ENCODE results near the gene NFASC. TPM values are rescaled to one million over a fixed set of nuclear protein-coding genes. Genes with fewer than 3 reads are reported as not detected.
A peak's percentile ranks its signal among the peaks of the same experiment; 100 is the strongest.

The NFASC gene
- total and polyA plus RNA-seq, 7 donors, result 0.46 to 105 (median 17.6) TPM

- WGBS, 2 donors, result 85 to 92% methylated on average over 8 of the region's 8 CpGs
- TF ChIP-seq POLR2AphosphoS5 (IDR thresholded peaks at IDR 0.05), result no peak
- no peak for TF ChIP-seq CTCF (IDR thresholded peaks at IDR 0.05)
- intact Hi-C loops (cut with DNase I), result no loop called here
- no peaks in the 10 kb centered on the region for H3K27me3 ChIP-seq
- no peak for DNase-seq
- H3K4me1 ChIP-seq, result peaks cover 0 to 9% (median 4%) of the 10 kb centered on the region in 4 donors
- no peak overlapping the region for H3K4me3 ChIP-seq
- H3K27ac ChIP-seq, result no peak overlapping the region
- peaks cover 0 to 10% (median 0%) of the 10 kb centered on the region in 4 donors for H3K36me3 ChIP-seq
- no peaks in the 10 kb centered on the region for H3K9me3 ChIP-seq
Observed at GRCh38 chr1:205008896-205009295, 138.2 kb downstream of the NFASC start.

GRCh38 chr1:205009670-205010069 lies 139.0 kb downstream of the NFASC start:
- H3K4me1 ChIP-seq, result peaks cover 0 to 14% (median 8%) of the 10 kb centered on the region in 4 donors
- peaks cover 0 to 8% (median 0%) of the 10 kb centered on the region in 4 donors for H3K36me3 ChIP-seq
- H3K4me3 ChIP-seq, result no peak overlapping the region
- H3K9me3 ChIP-seq, result no peaks in the 10 kb centered on the region
- WGBS, 2 donors, result 91 to 92% methylated on average over 12 of the region's 12 CpGs
- DNase-seq, result no peak
- no peak overlapping the region for H3K27ac ChIP-seq
- intact Hi-C loops (cut with DNase I), result no loop called here
- TF ChIP-seq EP300 (IDR thresholded peaks at IDR 0.05) (no peak), CTCF (IDR thresholded peaks at IDR 0.05) (no peak), POLR2A (IDR thresholded peaks at IDR 0.05) (no peak), POLR2AphosphoS5 (IDR thresholded peaks at IDR 0.05) (no peak)
- H3K27me3 ChIP-seq, result no peaks in the 10 kb centered on the region

- Histone ChIP-seq H3K9me3 (no peaks in the 10 kb centered on the region), H3K36me3 (peaks cover 0 to 5% (median 0%) of the 10 kb centered on the region in 4 donors), H3K4me1 (peaks cover 0 to 14% (median 8%) of the 10 kb centered on the region in 4 donors), H3K27ac (no peak overlapping the region), H3K4me3 (no peak overlapping the region), H3K27me3 (no peaks in the 10 kb centered on the region)
- intact Hi-C loops (cut with DNase I), result no loop called here
- 82 to 85% methylated on average over 13 of the region's 13 CpGs for WGBS, 2 donors
- DNase-seq, result no peak
- no peak for TF ChIP-seq CTCF (IDR thresholded peaks at IDR 0.05)
- no peak for TF ChIP-seq POLR2AphosphoS5 (IDR thresholded peaks at IDR 0.05)
- TF ChIP-seq EP300 (IDR thresholded peaks at IDR 0.05), result no peak
- no peak for TF ChIP-seq POLR2A (IDR thresholded peaks at IDR 0.05)
Observed at GRCh38 chr1:205012391-205013140, 141.9 kb downstream of the NFASC start.

- H3K27me3 ChIP-seq, result no peaks in the 10 kb centered on the region
- WGBS, 2 donors, result 26 to 50% methylated on average over 6 of the region's 6 CpGs
- no peak overlapping the region for H3K27ac ChIP-seq
- intact Hi-C loops (cut with DNase I), result no loop called here
- no peak for TF ChIP-seq EP300 (IDR thresholded peaks at IDR 0.05)
- TF ChIP-seq CTCF (IDR thresholded peaks at IDR 0.05), result no peak
- no peak for TF ChIP-seq POLR2AphosphoS5 (IDR thresholded peaks at IDR 0.05)
- no peak for TF ChIP-seq POLR2A (IDR thresholded peaks at IDR 0.05)
- H3K4me3 ChIP-seq, result no peak overlapping the region
- H3K4me1 ChIP-seq, result peaks cover 0 to 14% (median 8%) of the 10 kb centered on the region in 4 donors
- DNase-seq, result peak; percentile 79
- no peaks in the 10 kb centered on the region for H3K9me3 ChIP-seq
- peaks cover 0 to 14% (median 0%) of the 10 kb centered on the region in 4 donors for H3K36me3 ChIP-seq
Observed at GRCh38 chr1:205013683-205014367, 143.2 kb downstream of the NFASC start.

All from sigmoid colon (tissue), 7 donors.